A204.1 (cell line): ENCODE measurements around the gene INSYN1.
"Not testable (repeated sequence)": the region's sequence is repeated elsewhere in the genome, so short reads cannot be mapped to it uniquely, and the experiment has no call there.

ENCODE experiments used
- FAIRE-seq: peaks from 2 replicates; lab custom pipeline; 2012; peaks lifted over from hg19 to GRCh38; lab: Jason Lieb, UNC

Gene INSYN1

DNA sequence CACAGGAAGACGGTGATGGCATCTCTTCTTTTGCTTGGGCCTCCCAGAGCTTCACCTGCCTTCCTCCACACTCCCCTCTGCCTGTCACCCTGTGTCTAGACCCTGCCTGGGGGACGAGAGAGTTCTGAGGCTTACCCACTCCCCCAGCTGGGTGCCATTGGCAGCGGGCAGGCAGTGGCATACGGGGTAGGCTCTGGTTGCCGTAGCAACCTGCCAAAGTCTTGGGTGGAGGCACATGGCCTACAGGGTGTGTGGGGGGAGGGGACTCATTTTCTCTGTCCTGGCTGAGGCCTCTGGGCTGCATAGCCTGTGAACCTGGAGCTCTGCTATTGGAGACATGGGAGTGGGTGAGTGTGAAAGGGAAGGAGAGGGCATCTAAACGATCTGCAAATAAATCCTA, 4.4 kb downstream of the INSYN1 start:
- no peak for FAIRE-seq

DNA sequence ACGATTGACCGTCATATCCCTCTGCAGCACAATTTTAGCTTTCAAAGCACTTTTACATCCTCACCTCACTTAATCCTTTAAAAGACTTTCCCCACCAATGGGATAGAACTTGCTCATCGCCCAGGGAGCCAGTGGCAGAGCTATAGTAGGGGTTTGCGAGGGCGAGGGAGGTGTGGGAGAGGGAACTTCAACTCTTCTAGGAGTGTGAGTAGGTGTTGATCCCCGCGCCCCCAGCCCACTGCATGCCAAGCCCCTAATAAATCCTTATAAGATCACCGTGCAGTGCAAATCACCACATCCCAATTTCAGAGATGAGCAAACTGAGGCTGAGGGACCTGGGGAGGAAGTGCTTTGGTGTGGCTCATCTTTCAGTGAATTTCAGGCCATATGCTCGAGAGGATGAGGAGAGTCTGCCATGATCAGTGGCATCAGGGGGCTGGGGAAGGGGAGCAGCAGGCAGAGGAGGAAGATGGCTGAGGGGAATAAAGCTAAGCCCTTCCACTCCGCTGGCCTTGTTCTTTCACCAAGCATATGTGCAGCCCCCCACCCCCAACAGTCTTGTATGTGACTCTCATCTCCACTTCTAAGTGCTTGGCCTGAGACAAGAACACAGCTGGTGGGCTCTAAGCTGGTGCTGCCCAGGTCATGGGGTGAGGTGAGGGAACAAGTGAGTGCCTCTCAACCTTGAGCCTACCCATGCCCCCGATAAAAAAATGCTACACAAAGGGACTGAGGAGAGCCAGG, 5.1 kb downstream of the INSYN1 start:
- FAIRE-seq: no peak

DNA sequence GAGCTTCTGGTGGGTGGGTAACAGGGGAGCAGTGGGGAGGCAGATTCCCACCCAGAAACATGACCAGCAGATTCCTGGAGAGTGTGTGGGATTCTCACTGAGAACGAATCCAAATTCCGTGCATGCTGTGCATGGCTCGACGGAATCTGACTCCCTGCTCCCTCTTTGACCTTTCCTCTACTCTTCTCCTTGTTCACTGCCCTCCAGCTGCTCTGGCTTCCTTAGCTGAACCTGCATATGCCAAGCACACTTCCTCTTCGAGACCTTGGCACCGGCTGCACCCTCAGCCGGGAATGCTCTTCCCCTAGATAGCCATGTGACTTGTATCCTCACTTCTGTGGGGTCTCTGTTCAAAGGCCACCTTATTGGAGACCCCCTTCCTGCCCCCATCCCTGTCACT, 6.3 kb downstream of the INSYN1 start:
- FAIRE-seq: no peak

DNA sequence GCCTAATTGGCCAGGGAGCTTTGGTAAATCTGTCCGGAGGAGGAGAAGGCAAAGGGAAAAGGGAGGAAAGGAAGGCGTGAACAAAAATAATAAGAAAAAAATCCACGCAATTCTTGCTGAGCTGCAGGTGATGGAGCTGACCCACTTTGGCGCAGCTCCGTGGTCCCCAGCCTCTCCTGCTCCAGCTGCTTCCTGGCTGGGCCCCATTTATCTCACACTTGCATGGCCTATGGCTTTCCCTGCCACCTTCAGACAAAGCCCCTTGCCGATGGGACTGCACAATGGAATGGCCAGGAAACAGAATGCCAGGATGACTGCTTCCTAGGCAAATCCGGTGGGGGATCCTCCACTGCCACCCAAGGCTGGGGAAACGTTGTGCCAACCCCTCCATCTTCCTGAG, 6.9 kb downstream of the INSYN1 start:
- FAIRE-seq: no peak

DNA sequence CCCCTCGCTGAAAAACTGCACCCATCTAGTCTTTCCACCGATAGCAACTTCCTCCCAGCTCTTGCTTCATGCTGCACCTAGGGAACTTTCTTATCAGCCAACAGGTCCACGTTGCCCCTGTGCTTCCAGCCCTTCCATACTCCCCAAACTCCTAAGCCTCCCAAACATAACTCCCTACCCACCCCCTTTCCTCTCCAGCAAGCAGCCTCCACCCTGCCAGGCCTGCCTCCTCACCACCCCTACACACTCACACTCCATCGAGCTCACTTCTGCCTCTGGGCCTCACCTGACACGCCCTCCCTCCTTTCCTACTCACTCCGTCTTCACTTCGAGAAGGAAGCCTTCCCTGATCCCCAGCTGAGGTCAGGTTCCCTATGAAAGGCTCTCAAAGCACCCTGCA, 8.1 kb downstream of the INSYN1 start:
- FAIRE-seq: no peak

DNA sequence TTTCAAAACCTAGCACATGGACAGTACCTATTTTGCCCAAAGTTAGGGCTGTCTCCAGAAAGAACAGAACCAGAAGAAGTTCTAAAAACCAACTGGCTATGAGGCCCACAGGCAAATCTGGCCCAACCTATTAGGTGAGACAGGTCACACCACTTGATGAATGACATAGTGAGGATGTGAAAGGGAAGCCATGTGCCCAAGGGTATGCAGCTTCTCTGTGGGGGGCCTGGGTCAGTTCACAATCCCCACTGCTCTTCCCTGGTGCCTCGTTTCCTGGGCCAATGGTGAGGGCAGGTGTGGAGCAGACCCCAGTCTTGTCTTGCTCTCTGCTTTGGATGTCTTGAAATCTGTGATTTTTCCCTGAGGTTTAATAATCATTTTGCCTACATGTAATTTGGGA, 8.9 kb downstream of the INSYN1 start:
- no peak for FAIRE-seq

DNA sequence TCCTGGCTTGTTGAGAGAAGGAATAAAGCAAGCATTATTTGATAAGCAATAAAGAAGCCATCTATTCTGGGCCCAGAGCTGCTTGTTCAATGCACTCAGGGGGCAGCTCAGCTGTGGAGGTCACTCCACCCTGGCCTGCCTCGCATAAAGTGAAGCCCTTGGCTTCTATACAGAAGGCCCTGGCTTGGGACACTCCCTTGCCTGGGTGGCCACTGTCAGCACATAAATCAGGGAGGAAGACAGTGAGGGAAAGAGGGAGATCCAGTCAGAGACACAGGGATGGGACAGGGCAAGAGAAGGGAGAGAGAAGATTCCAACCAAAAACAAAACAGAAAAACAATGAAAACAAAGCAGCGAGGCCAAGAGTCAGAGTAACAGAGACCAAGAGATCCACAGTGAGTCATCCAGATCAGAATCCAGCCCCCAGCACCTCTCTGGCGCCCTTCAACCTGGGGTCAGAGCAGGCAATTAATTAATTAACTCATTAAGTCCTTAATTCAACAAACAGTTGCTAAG, 11.8 kb downstream of the INSYN1 start:
- FAIRE-seq: no peak

DNA sequence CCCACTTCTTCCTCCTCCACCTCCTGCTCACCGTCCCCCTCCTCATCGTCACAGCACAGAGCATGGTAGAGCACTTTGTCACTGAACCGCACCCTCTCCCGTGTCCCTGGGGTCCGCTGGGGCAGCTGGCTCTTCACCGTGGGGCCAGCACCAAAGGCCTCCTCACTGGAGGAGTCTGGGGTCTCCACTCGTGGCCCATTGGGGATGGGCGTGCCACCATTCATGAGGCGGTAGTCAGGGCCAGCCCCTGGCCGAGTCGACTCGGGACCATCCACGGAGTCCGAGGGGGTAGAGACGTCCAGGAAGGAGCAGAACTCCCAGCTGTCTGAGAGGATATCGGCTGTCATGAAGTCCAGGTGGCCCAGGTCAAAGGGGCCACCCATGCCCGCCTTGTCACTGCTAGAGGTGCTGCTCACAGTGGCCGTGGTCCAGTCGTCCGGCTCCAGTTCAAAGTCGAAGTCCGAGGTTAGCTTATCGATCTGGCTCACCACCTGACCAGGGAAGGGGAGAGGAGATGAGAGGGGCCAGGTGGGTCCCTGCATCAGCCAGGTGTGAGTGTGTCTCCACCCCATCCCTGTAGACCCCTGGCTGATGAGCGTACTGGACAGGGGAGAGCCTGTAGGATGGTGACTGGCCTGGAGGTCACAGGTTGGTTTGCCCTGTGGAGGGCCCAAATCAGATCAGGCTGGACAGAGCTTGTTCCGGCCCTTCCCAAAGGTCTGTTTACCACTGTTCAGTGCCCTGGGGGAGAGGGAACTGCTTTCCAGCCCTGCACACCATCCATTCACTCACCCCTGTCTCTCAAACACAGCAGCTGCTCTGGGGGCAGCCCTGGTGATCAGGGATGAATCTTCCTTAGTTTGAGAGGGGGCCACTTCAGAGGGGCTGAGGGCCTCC, 12.8 kb downstream of the INSYN1 start:
- FAIRE-seq: no peak

DNA sequence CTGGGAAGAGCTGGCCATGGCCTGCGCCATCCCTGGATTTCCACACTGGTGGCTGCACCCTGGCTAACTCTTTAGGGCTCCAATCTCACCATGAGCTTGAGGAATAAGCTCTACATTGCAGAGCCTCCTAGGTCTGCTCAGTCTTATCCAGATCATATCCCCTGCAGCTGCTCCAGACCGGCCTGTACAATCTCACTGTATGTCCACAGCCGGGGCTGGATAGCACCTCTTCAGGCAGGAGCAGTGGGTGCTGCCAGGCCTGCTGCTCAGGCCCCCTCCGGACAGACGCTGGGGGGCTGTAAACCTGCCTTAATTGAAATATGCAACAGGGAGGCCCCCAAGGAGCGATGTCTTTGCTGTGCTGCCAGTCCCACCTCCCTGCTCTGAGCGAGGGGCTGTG, 15.6 kb downstream of the INSYN1 start:
- FAIRE-seq: no peak

DNA sequence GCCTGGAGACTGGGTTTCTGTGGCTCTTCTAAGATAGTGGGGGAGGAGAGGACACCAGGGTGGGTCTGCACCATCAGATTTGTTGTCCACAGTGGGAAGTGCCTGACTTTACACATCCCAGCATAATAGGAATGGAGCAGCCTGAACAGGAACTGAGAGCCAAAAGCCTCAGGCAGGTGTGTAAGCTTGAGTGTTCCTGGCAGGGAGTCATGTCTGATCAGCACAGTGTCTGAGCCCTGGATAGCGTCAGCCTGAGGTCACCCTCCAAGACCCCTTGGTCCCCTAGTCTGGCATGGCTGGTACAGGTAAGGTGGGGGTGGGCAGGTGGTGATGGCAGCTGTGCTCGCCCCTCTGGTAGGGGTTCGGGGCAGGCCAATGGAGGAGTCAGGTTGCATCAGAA, 20.2 kb downstream of the INSYN1 start:
- FAIRE-seq: no peak

DNA sequence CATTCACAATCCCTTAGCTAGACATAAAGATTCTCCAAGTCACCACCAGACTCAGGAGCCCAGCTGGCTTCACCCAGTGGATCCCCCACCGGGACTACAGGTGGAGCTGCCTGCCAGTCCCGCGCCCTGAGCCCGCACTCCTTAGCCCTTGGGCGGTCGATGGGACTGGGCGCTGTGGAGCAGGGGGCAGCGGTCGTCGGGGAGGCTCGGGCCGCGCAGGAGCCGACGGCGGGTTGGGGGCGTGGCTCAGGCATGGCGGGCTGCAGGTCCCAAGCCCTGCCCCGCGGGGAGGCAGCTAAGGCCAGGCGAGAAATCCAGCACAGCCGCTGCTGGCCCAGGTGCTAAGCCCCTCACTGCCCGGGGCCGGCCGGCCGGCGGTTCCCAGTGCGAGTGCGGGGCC, 21.1 kb downstream of the INSYN1 start:
- not testable (repeated sequence) for FAIRE-seq

DNA sequence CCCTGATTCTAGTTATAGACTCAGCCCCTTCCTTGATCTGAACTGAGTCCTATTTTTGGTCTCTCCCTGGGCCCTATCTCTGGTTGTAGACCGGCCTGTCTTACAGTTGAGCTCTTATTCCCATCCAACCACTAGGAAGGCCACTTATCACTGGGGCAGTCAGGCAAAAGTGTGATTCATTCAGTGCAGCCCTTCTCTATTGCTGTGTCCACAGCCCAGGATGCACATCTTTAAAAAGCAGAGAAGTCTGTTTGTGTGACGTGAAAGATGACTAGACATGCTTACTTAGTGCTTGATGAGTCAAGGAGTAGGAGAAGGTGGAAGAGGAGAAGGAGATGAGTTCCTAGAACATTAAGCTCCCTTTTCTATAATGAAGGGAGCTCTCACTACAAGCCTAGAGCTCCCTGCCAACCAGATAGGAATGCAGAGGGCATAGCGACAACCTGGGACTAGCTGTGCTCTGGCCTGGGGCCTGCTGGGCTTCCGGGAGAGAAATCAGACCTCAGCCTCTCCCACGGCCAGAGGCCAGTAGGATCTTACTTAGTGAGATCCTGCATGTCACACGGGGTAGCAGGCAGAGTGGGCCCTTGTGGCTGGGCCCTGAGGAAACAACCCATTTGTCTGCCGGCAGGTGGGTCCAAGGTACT, 25.7 kb downstream of the INSYN1 start:
- no peak for FAIRE-seq

DNA sequence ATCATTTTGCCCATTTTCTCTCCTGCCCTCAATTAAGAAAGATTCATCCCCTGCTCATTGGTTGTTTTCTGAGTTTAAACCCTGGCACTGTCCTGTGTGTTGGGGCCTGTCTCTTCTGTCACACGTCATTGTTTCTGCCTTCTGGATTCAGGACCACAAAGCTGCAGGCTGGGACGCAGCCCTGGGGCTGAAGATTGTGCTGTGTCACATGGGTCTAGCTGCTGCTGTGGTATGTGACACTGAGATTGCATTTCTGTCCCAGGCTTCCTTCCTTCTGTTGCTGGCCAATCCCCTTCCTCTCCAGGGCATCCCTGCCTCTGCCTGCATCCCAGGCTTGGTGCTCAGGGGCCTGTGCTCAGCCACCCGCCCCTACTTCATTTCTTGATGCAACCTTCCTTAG, 28.9 kb downstream of the INSYN1 start:
- no peak for FAIRE-seq

DNA sequence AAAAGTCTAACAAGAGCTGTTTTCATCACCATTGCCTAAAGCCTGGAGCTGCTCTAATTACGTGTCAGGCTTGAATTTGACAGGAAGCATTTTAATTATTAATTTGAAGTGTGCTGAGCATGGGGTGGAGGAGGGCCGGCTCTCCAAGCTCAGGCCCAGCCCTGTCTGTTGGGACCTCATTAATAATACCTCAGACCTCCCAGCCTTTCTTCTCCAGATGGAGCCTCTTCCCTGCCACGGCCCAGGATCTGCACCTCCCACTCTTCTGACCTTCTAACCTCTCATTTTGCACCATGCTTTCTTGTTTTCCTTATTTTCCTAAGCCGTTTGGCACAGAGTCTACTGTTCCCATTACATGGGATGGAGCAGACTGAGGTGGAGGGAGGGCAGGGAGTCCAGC, 30.0 kb downstream of the INSYN1 start:
- no peak for FAIRE-seq

DNA sequence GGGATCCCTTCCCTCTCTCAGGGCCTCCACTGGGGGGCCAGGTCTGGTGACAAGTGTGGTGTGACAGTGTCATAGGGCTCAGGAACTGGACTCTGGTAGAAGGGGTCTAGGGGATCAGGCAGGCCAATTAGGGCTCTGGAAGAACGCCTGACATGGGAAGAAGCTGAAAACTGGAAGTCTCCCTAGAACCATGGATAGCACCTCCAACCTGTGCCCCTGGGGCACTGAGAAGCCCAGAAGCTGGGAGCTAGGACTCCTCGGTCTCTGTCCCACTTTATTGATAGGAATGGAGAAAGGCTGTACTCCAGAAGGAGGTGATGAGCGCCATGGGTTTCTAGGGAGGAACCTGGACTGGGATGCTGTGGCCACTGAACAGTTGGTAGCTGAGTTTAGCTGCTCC, 30.7 kb downstream of the INSYN1 start:
- no peak for FAIRE-seq

DNA sequence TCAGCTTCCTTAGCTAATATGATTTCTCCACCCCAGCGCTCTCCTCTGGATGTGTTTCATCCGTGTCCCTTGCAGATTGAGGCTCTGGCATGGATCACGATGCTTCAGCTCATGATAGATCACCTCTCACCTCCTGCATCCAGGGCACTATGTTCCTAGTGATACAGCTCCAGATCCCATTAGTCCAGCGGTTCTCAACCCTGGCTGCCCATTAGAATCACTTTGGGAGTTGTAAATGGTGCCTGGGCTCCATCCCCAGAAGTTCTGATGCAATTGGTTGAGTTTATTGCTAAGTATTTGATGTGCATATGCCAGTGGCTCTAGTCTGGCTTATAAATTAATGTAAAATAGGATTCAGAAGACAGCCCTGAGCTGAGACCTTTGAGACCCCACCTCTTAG, 34.5 kb downstream of the INSYN1 start:
- FAIRE-seq: no peak

DNA sequence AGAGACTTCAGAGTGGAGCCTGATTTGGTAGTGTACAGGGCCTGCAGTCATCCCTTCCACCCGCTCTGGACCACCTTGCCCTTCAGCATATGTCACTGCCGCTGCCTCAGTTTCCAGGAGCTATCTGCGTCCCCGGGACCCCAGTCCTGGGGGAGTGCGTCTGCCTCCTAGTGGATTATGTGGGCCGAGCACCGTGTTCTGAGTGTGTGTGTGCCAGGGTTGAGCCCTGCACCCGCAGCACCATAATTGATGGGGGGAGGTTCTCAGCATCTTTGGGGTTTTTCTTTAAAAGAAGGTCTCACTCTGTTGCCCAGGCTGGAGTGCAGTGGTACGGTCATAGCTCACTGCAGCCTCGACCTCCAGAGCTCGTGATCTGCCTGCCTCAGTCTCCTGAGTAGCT, 35.3 kb downstream of the INSYN1 start:
- no peak for FAIRE-seq

DNA sequence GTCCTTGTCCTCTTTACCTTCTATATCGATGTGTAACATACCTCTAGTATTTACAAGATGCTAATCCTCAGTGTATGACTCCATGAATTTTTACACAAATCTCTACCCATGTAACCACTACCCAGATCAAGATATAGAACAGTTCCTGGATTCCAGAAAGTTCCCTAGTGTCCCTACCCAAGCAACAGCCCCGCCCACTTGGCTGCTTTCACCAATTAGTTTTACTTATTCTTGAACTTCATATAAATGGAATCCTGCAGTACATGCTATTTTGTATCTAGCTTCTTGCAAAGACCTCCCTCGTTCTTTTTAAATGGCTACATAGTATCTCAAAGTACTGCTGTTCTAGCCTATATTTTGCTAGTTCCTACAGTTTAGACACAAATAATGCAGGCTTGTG, 35.9 kb downstream of the INSYN1 start:
- no peak for FAIRE-seq

DNA sequence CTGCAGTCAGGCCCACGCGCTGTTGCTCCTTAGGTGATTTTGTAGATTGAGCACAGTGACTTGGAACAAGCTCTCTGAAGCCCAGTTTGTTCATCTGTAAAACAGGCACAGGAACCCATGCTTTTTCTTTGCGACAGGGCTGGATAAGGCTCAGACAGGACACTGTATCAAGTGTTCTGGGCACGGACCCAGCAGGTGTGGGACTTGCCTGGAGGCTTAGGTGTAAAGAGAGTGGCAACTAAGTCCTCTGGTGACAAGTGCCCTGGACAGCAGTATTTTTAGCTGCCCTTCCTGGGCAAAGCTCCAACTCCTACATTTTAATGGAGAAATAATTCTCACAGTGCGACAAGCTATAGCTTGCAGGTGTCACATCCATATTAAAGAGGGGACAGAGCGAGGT, 36.7 kb downstream of the INSYN1 start:
- no peak for FAIRE-seq

DNA sequence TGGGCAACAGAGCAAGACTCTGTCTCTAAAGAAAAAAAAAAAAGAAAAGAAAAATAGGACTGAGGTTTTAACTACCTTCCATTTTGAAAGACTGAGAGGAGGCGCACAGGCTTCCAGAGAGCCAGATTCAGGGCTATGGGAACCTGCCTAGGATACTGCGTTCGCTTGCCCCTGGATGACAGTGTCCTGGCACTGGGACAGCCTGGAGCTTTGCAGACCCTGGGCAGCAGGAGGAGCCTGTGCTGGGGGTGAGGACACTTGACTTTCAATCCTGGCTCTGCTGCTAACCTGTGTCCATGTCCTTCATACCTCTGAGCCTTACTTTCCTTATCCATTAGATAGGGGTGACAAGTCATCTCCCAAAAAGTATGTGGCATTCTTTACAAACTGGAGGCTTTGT, 37.7 kb downstream of the INSYN1 start:
- FAIRE-seq: no peak

DNA sequence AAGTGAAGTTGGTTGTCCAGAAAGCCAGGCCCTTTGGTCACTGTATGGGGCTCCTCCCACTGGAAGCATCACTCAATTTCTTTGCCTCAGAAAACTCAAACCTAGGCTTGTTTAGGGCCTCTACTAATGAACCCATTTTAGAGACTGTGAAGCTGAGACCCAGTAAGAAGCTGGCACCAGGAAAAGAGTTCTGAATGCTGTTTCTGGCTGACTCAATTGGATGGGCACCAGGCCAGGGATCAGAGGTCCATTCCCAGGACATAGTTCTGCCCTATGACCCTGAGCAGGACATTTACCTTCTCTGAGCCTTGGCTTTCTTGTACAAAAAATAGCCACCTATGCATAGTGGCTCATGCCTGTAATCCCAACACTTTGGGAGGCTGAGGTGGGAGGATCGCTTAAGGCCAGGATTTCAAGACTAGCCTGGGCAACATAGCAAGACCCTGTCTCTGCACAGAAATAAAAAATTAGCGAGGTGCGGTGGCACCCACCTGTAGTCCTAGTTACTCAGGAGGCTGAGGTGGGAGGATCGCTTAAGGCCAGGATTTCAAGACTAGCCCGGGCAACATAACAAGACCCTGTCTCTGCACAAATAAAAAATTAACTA, 38.4 kb downstream of the INSYN1 start:
- FAIRE-seq: no peak

DNA sequence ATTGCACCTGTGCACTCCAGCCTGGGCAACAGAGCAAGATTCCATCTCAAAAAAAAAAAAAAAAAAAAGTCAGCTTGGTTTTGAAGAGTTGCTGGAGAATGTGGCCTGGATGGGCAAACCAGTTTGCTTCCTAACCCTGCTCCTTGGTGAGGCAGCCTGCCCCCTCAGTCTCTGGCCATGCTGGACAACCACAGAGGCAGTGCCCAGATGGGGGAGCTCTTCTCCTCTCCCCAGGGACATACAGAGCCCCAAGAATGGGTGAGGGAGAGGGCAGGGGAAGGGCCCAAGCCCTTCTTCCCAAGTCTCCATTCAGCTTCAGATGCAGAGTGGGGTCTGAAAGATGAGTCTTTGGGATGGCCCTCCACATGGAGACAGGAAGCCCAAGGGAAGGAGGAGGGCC, 41.0 kb downstream of the INSYN1 start:
- FAIRE-seq: no peak

DNA sequence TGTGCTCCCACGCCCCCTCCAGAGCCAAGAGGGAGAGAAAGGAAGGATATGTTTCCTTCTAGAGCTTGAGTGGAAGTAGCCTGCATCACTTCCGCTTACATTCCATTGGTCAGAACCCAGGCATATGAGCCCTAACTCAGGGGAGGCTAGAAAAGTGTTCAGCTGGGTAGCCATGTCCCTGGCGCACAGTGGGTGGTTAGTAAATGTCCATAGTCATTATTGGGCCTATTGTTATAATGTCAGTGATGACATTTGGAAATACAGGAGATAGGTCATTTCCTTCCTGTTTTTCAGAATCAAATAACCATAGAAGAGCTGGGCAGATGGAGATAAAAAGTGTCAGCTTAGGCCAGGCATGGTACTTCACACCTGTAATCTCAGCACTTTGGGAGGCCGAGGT, 41.6 kb downstream of the INSYN1 start:
- no peak for FAIRE-seq
